Skeletal muscle satellite cell (primary cell): ENCODE measurements around the gene KIF16B.
"Not testable (repeated sequence)": the region's sequence is repeated elsewhere in the genome, so short reads cannot be mapped to it uniquely, and the experiment has no call there.

Source experiments
- H3K27me3 ChIP-seq: 2 replicates; pipeline ENCODE4 v1.7.0; 2013; ENCODE audit warnings: low read length; ENCODE audit not compliant: control insufficient read depth, insufficient read depth
- H3K36me3 ChIP-seq: 2 replicates; pipeline ENCODE4 v1.7.0; 2013; ENCODE audit warnings: mild to moderate bottlenecking, control low read depth, low read length; ENCODE audit not compliant: insufficient read depth
- H3K4me1 ChIP-seq: 2 replicates; pipeline ENCODE4 v1.7.0; 2013; ENCODE audit warnings: low read length; ENCODE audit not compliant: control insufficient read depth, insufficient read depth
- H3K4me2 ChIP-seq: 2 replicates; pipeline ENCODE4 v1.7.0; 2013; ENCODE audit warnings: mild to moderate bottlenecking, low read length
- H3K4me3 ChIP-seq: 2 replicates; pipeline ENCODE4 v1.7.0; 2013; ENCODE audit warnings: low read length
- H3K9ac ChIP-seq: 2 replicates; pipeline ENCODE4 v1.7.0; 2013; ENCODE audit warnings: mild to moderate bottlenecking, low read depth, low read length, moderate library complexity
- H3K9me3 ChIP-seq: replicated peaks from 2 replicates; pipeline ENCODE4 v1.7.0; 2013; ENCODE audit warnings: mild to moderate bottlenecking, control low read depth, low read length

KIF16B gene

GRCh38 chr20:16566080-16566479 lies 7.2 kb downstream of the KIF16B start:
- no peaks in the 10 kb centered on the region for H3K9me3 ChIP-seq
- no peaks in the 10 kb centered on the region for H3K27me3 ChIP-seq
- H3K4me3 ChIP-seq, result no peak overlapping the region
- no peak overlapping the region for H3K4me2 ChIP-seq
- no peaks in the 10 kb centered on the region for H3K36me3 ChIP-seq
- H3K9ac ChIP-seq, result no peak overlapping the region
- H3K4me1 ChIP-seq, result peaks cover 1% of the 10 kb centered on the region

- not testable (repeated sequence) for H3K4me1 ChIP-seq, H3K9me3 ChIP-seq, H3K9ac ChIP-seq, H3K36me3 ChIP-seq, H3K4me3 ChIP-seq, H3K27me3 ChIP-seq, H3K4me2 ChIP-seq
Observed at GRCh38 chr20:16564079-16564478, 9.2 kb downstream of the KIF16B start.

- Histone ChIP-seq H3K4me1 (peaks cover 6% of the 10 kb centered on the region), H3K9ac (no peak overlapping the region), H3K36me3 (no peaks in the 10 kb centered on the region), H3K9me3 (no peaks in the 10 kb centered on the region), H3K27me3 (no peaks in the 10 kb centered on the region), H3K4me3 (no peak overlapping the region), H3K4me2 (no peak overlapping the region)
Observed at GRCh38 chr20:16563066-16563806, 10.0 kb downstream of the KIF16B start.

GRCh38 chr20:16562259-16562658 lies 11.0 kb downstream of the KIF16B start:
- Histone ChIP-seq H3K4me1 (peaks cover 6% of the 10 kb centered on the region), H3K27me3 (no peaks in the 10 kb centered on the region), H3K4me2 (no peak overlapping the region), H3K4me3 (no peak overlapping the region), H3K36me3 (no peaks in the 10 kb centered on the region), H3K9me3 (no peaks in the 10 kb centered on the region), H3K9ac (no peak overlapping the region)

GRCh38 chr20:16560661-16561060 lies 12.6 kb downstream of the KIF16B start:
- no peak overlapping the region for H3K9ac ChIP-seq
- no peak overlapping the region for H3K4me3 ChIP-seq
- H3K9me3 ChIP-seq, result no peaks in the 10 kb centered on the region

GRCh38 chr20:16560216-16560615 lies 13.0 kb downstream of the KIF16B start:
- H3K27me3 ChIP-seq, result no peaks in the 10 kb centered on the region
- no peaks in the 10 kb centered on the region for H3K36me3 ChIP-seq
- H3K4me1 ChIP-seq, result peaks cover 16% of the 10 kb centered on the region
- H3K4me3 ChIP-seq, result no peak overlapping the region
- no peaks in the 10 kb centered on the region for H3K9me3 ChIP-seq
- no peak overlapping the region for H3K9ac ChIP-seq
- H3K4me2 ChIP-seq, result no peak overlapping the region

More at GRCh38 chr20:16560661-16561060, 12.6 kb downstream of the KIF16B start:
- Histone ChIP-seq H3K4me1 (peaks cover 16% of the 10 kb centered on the region), H3K27me3 (no peaks in the 10 kb centered on the region), H3K36me3 (no peaks in the 10 kb centered on the region), H3K4me2 (no peak overlapping the region)

- H3K36me3 ChIP-seq, result no peaks in the 10 kb centered on the region
Observed at GRCh38 chr20:16556301-16556700, 16.9 kb downstream of the KIF16B start.

GRCh38 chr20:16555754-16556153 lies 17.5 kb downstream of the KIF16B start:
- Histone ChIP-seq H3K9me3 (no peaks in the 10 kb centered on the region), H3K4me3 (no peak overlapping the region), H3K27me3 (no peaks in the 10 kb centered on the region), H3K4me2 (no peak overlapping the region), H3K36me3 (no peaks in the 10 kb centered on the region), H3K4me1 (peaks cover 13% of the 10 kb centered on the region), H3K9ac (no peak overlapping the region)

More at GRCh38 chr20:16556301-16556700, 16.9 kb downstream of the KIF16B start:
- no peaks in the 10 kb centered on the region for H3K27me3 ChIP-seq
- H3K4me3 ChIP-seq, result no peak overlapping the region
- no peaks in the 10 kb centered on the region for H3K9me3 ChIP-seq
- H3K4me2 ChIP-seq, result no peak overlapping the region
- H3K4me1 ChIP-seq, result peaks cover 16% of the 10 kb centered on the region
- no peak overlapping the region for H3K9ac ChIP-seq

GRCh38 chr20:16554766-16555543 lies 18.3 kb downstream of the KIF16B start:
- Histone ChIP-seq H3K9ac (no peak overlapping the region), H3K4me3 (no peak overlapping the region), H3K36me3 (no peaks in the 10 kb centered on the region), H3K4me1 (peaks cover 10% of the 10 kb centered on the region), H3K27me3 (no peaks in the 10 kb centered on the region), H3K4me2 (no peak overlapping the region), H3K9me3 (no peaks in the 10 kb centered on the region)

GRCh38 chr20:16553684-16554083 lies 19.6 kb downstream of the KIF16B start:
- H3K4me1 ChIP-seq, result peaks cover 10% of the 10 kb centered on the region
- H3K4me3 ChIP-seq, result no peak overlapping the region
- no peaks in the 10 kb centered on the region for H3K9me3 ChIP-seq
- H3K4me2 ChIP-seq, result no peak overlapping the region
- H3K9ac ChIP-seq, result no peak overlapping the region
- H3K27me3 ChIP-seq, result no peaks in the 10 kb centered on the region
- no peaks in the 10 kb centered on the region for H3K36me3 ChIP-seq

- no peak overlapping the region for H3K4me3 ChIP-seq
- H3K4me1 ChIP-seq, result peaks cover 10% of the 10 kb centered on the region
- H3K9ac ChIP-seq, result no peak overlapping the region
- H3K4me2 ChIP-seq, result no peak overlapping the region
- H3K36me3 ChIP-seq, result no peaks in the 10 kb centered on the region
- H3K9me3 ChIP-seq, result no peaks in the 10 kb centered on the region
- no peaks in the 10 kb centered on the region for H3K27me3 ChIP-seq
Observed at GRCh38 chr20:16553101-16553500, 20.1 kb downstream of the KIF16B start.
